Inflammatory macrophage treated with lipopolysaccharide for 1 hour (primary cell): Measurements from ENCODE around the gene HTRA3.

Experiments
- DNase-seq, 2 donors: peaks; one replicate each; pipeline ENCODE4 v3.0.0-alpha.2; 2020 to 2022

Gene HTRA3

GRCh38 chr4:8235224-8235623 lies 34.3 kb upstream of the HTRA3 start:
- DNase-seq, result no peak

GRCh38 chr4:8235686-8236085 lies 33.9 kb upstream of the HTRA3 start:
- DNase-seq, result no peak

- DNase-seq, result no peak
These were observed 33.2 kb upstream of the HTRA3 start for GRCh38 chr4:8236106-8236919.

GRCh38 chr4:8236920-8237195 lies 32.7 kb upstream of the HTRA3 start:
- no peak for DNase-seq

- no peak for DNase-seq
These were observed 32.1 kb upstream of the HTRA3 start for GRCh38 chr4:8237256-8237989.

GRCh38 chr4:8238036-8238511 lies 31.5 kb upstream of the HTRA3 start:
- no peak for DNase-seq

- DNase-seq, result peak; percentile 70 to 94
These were observed 31.0 kb upstream of the HTRA3 start for GRCh38 chr4:8238515-8239053.

- DNase-seq, result no peak
These were observed 30.3 kb upstream of the HTRA3 start for GRCh38 chr4:8239226-8239625.

GRCh38 chr4:8239661-8240060 lies 29.9 kb upstream of the HTRA3 start:
- DNase-seq, result no peak

- DNase-seq, result no peak
These were observed 29.1 kb upstream of the HTRA3 start for GRCh38 chr4:8240211-8241041.

- DNase-seq, result no peak
These were observed 28.3 kb upstream of the HTRA3 start for GRCh38 chr4:8241211-8241779.

GRCh38 chr4:8241895-8242696 lies 27.5 kb upstream of the HTRA3 start:
- peak; percentile 47 to 90 for DNase-seq

- no peak for DNase-seq
These were observed 26.6 kb upstream of the HTRA3 start for GRCh38 chr4:8242782-8243560.

- no peak for DNase-seq
These were observed 25.4 kb upstream of the HTRA3 start for GRCh38 chr4:8244001-8244757.

- no peak for DNase-seq
These were observed 24.6 kb upstream of the HTRA3 start for GRCh38 chr4:8244931-8245460.

- DNase-seq, result no peak
These were observed 23.4 kb upstream of the HTRA3 start for GRCh38 chr4:8245884-8246833.

- no peak for DNase-seq
These were observed 22.3 kb upstream of the HTRA3 start for GRCh38 chr4:8247047-8247930.

GRCh38 chr4:8248091-8248490 lies 21.5 kb upstream of the HTRA3 start:
- no peak for DNase-seq
